IgD-negative memory B cell (primary cell): ENCODE measurements around the gene TATDN2. TPM values are rescaled to one million over a fixed set of nuclear protein-coding genes. Genes with fewer than 3 reads are reported as not detected.

Experiments used
- H3K27ac Mint-ChIP-seq, 3 donors: one replicate each; pipeline ENCODE4 v1.8.0; 2020 to 2022; ENCODE audit warnings: mild to moderate bottlenecking in 3 of 3, mixed read lengths in 3 of 3, moderate library complexity in 1 of 3
- H3K27me3 Mint-ChIP-seq: one replicate; pipeline ENCODE4 v1.8.0; 2021; ENCODE audit warnings: mixed read lengths
- H3K36me3 Mint-ChIP-seq: one replicate; pipeline ENCODE4 v1.8.0; 2020; ENCODE audit warnings: mild to moderate bottlenecking, mixed read lengths
- H3K4me1 Mint-ChIP-seq, 3 donors: one replicate each; pipeline ENCODE4 v1.8.0; 2020 to 2022; ENCODE audit warnings: mixed read lengths in 3 of 3, mild to moderate bottlenecking in 1 of 3
- H3K4me3 Mint-ChIP-seq, 4 donors: one replicate each; pipeline ENCODE4 v1.8.0; 2020 to 2022; ENCODE audit warnings: mild to moderate bottlenecking in 4 of 4, mixed read lengths in 4 of 4, moderate library complexity in 3 of 4
- H3K9me3 Mint-ChIP-seq, 3 donors: one replicate each; pipeline ENCODE4 v1.8.0; 2020 to 2021; ENCODE audit warnings: mixed read lengths in 3 of 3, mild to moderate bottlenecking in 1 of 3
- polyA plus RNA-seq: library from polyadenylated mRNA; unstranded; fragments of 300-500 nt; fragmentation: Illumina TruSeq; gene quantifications from one replicate; pipeline ENCODE4 v1.2.3, GENCODE V29; 2021

Gene TATDN2
- polyA plus RNA-seq, 1 donor from 2014 or later, result 11.6 TPM

- H3K27ac Mint-ChIP-seq, result peak overlapping the region in 2 of 3 donors; percentile 25 to 85
- peaks cover 11 to 18% (median 16%) of the 10 kb centered on the region in 3 donors for H3K4me1 Mint-ChIP-seq
- no peaks in the 10 kb centered on the region for H3K9me3 Mint-ChIP-seq
- H3K4me3 Mint-ChIP-seq, result peak overlapping the region; percentile 66 to 89 (median 83)
- H3K36me3 Mint-ChIP-seq, result no peaks in the 10 kb centered on the region
- H3K27me3 Mint-ChIP-seq, result no peaks in the 10 kb centered on the region
Observed at GRCh38 chr3:10319251-10319650, 71.0 kb downstream of the TATDN2 start.

- no peaks in the 10 kb centered on the region for H3K9me3 Mint-ChIP-seq
- no peaks in the 10 kb centered on the region for H3K36me3 Mint-ChIP-seq
- H3K4me1 Mint-ChIP-seq, result peaks cover 11 to 18% (median 16%) of the 10 kb centered on the region in 3 donors
- peak overlapping the region; percentile 91 to 96 (median 95) for H3K4me3 Mint-ChIP-seq
- H3K27me3 Mint-ChIP-seq, result no peaks in the 10 kb centered on the region
- H3K27ac Mint-ChIP-seq, result peak overlapping the region; percentile 82 to 96 (median 90)
Observed at GRCh38 chr3:10319804-10320203, 71.5 kb downstream of the TATDN2 start.

- Mint-ChIP-seq H3K27me3 (no peaks in the 10 kb centered on the region), H3K4me3 (peak overlapping the region; percentile 91 to 96 (median 95)), H3K27ac (peak overlapping the region; percentile 82 to 96 (median 90)), H3K9me3 (no peaks in the 10 kb centered on the region), H3K36me3 (peaks cover 1% of the 10 kb centered on the region), H3K4me1 (peaks cover 11 to 18% (median 16%) of the 10 kb centered on the region in 3 donors)
Observed at GRCh38 chr3:10320320-10320677, 72.0 kb downstream of the TATDN2 start.

GRCh38 chr3:10321630-10322351 lies 73.5 kb downstream of the TATDN2 start:
- H3K27ac Mint-ChIP-seq, result peak overlapping the region; percentile 82 to 96 (median 90)
- H3K4me1 Mint-ChIP-seq, result peaks cover 11 to 18% (median 16%) of the 10 kb centered on the region in 3 donors
- peaks cover 1% of the 10 kb centered on the region for H3K36me3 Mint-ChIP-seq
- peak overlapping the region; percentile 91 to 96 (median 95) for H3K4me3 Mint-ChIP-seq
- H3K9me3 Mint-ChIP-seq, result no peaks in the 10 kb centered on the region
- H3K27me3 Mint-ChIP-seq, result peaks cover 6% of the 10 kb centered on the region

- no peaks in the 10 kb centered on the region for H3K9me3 Mint-ChIP-seq
- H3K4me3 Mint-ChIP-seq, result peak overlapping the region in 1 of 4 donors; percentile 95
- peaks cover 6% of the 10 kb centered on the region for H3K27me3 Mint-ChIP-seq
- H3K36me3 Mint-ChIP-seq, result peaks cover 1% of the 10 kb centered on the region
- peaks cover 11 to 16% (median 15%) of the 10 kb centered on the region in 3 donors for H3K4me1 Mint-ChIP-seq
- peak overlapping the region in 1 of 3 donors; percentile 96 for H3K27ac Mint-ChIP-seq
Observed at GRCh38 chr3:10322352-10322710, 74.1 kb downstream of the TATDN2 start.

GRCh38 chr3:10327592-10327991 lies 79.3 kb downstream of the TATDN2 start:
- H3K27me3 Mint-ChIP-seq, result peaks cover 17% of the 10 kb centered on the region

GRCh38 chr3:10328460-10329071 lies 80.3 kb downstream of the TATDN2 start:
- peaks cover 5 to 12% (median 8%) of the 10 kb centered on the region in 3 donors for H3K4me1 Mint-ChIP-seq
- H3K36me3 Mint-ChIP-seq, result peaks cover 1% of the 10 kb centered on the region
- H3K4me3 Mint-ChIP-seq, result peak overlapping the region in 1 of 4 donors; percentile 68
- peak overlapping the region in 1 of 3 donors; percentile 27 for H3K27ac Mint-ChIP-seq
- peaks cover 19% of the 10 kb centered on the region for H3K27me3 Mint-ChIP-seq
- no peaks in the 10 kb centered on the region for H3K9me3 Mint-ChIP-seq

More at GRCh38 chr3:10327592-10327991, 79.3 kb downstream of the TATDN2 start:
- Mint-ChIP-seq H3K4me3 (no peak overlapping the region), H3K36me3 (peaks cover 1% of the 10 kb centered on the region), H3K27ac (no peak overlapping the region), H3K4me1 (peaks cover 2 to 5% (median 4%) of the 10 kb centered on the region in 3 donors), H3K9me3 (no peaks in the 10 kb centered on the region)

GRCh38 chr3:10329495-10330015 lies 81.3 kb downstream of the TATDN2 start:
- H3K9me3 Mint-ChIP-seq, result no peaks in the 10 kb centered on the region
- H3K4me3 Mint-ChIP-seq, result no peak overlapping the region
- H3K36me3 Mint-ChIP-seq, result peaks cover 1% of the 10 kb centered on the region
- peaks cover 5 to 14% (median 12%) of the 10 kb centered on the region in 3 donors for H3K4me1 Mint-ChIP-seq
- H3K27me3 Mint-ChIP-seq, result peaks cover 19% of the 10 kb centered on the region
- peak overlapping the region in 1 of 3 donors; percentile 57 for H3K27ac Mint-ChIP-seq

GRCh38 chr3:10330319-10330718 lies 82.1 kb downstream of the TATDN2 start:
- Mint-ChIP-seq H3K9me3 (no peaks in the 10 kb centered on the region), H3K36me3 (no peaks in the 10 kb centered on the region), H3K27ac (no peak overlapping the region), H3K27me3 (peaks cover 19% of the 10 kb centered on the region), H3K4me1 (peaks cover 7 to 19% (median 19%) of the 10 kb centered on the region in 3 donors), H3K4me3 (no peak overlapping the region)

Other genes starting within 250 kb of the TATDN2 start
- 15.2 TPM for gene FANCD2, start 222.0 kb upstream of the TATDN2 start, polyA plus RNA-seq
- not detected for gene FANCD2OS, start 140.2 kb upstream of the TATDN2 start, polyA plus RNA-seq
- 221 TPM for gene BRK1, start 132.8 kb upstream of the TATDN2 start, polyA plus RNA-seq
- 47.3 TPM for gene VHL, start 106.7 kb upstream of the TATDN2 start, polyA plus RNA-seq
- 8.4 TPM for gene IRAK2, start 83.5 kb upstream of the TATDN2 start, polyA plus RNA-seq
- gene GHRL, start 44.5 kb downstream of the TATDN2 start, polyA plus RNA-seq, result 1.5 TPM
- gene SEC13, start 72.7 kb downstream of the TATDN2 start, polyA plus RNA-seq, result 111 TPM